ENCODE results near the gene IRAK2.
"Not testable (repeated sequence)": the region's sequence is repeated elsewhere in the genome, so short reads cannot be mapped to it uniquely, and the experiment has no call there.

IRAK2 gene

DNA sequence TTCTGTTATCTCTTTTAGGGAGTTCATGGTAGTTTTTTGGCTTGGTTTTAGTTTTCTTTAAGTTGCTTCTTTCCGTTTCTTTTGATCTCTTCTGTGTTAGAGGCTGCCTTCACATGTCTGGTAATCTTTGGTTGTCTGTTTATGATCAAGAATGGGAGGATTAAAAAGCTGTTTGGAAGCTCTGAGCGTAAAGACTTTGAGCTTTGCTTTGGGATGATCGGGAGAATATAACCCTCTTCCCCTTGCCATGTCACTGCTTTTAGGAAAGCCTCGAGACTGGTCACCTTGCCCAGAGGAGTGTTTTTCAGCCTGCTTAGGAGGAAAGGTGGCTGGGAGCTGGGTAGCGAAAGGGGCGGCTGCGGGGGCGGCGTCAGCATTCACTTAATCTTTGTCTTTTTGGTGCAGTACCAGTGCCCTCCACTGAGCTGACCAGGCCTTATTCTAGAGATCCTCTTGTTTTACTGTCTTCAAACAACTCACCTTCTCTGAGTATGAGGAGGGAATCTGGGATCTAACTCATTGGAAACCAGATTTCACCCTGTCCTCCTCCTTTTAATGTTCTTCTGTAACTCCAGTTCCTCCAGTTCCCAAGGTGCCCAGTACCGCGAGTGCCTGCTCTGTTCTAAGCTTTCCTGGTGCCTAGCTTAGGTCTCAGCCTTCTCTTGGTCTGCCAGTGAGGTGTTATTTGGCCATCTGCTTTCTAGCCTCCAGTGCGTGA lies 99.1 kb downstream of the IRAK2 start:
- peaks cover 66% of the 10 kb centered on the region for H3K36me3 Mint-ChIP-seq (ENCODE audit: insufficient read depth)
- ATAC-seq (replicated peaks; ENCODE audit: extremely low read depth, poor library complexity, severe bottlenecking) = peak; percentile 94
- H3K27ac Mint-ChIP-seq (ENCODE audit: low read depth) = peak overlapping the region; percentile 71
- H3K9me3 Mint-ChIP-seq = no peaks in the 10 kb centered on the region
- no peaks in the 10 kb centered on the region for H3K27me3 Mint-ChIP-seq
- peak overlapping the region; percentile 61 for H3K4me3 Mint-ChIP-seq
- peak; percentile 27 to 37 for DNase-seq (ENCODE audit: low spot score in 2 of 2)
- peaks cover 77% of the 10 kb centered on the region for H3K4me1 Mint-ChIP-seq

DNA sequence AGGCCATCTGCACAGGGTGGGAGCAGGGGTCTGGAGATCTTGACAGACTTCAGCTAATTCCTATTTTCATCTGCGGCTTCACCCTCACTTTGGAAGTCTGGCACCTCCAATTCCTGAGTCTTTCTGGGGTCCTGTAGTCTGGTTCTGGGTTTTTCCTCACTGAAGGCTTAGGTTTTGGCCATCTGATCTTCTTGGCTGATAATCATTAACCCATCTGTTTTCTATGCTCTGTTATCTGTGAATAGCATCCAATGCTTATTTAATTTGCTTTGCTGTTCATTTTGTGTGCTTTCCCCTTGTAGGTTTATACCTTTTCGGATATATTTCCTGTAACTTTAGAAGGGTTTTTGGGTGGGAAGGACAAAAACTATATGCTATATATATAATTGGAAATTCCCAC lies 101.1 kb downstream of the IRAK2 start:
- H3K27ac Mint-ChIP-seq (ENCODE audit: low read depth) = peak overlapping the region; percentile 73
- ATAC-seq (replicated peaks; ENCODE audit: extremely low read depth, poor library complexity, severe bottlenecking) = no peak
- DNase-seq (ENCODE audit: low spot score in 2 of 2) = no peak
- H3K27me3 Mint-ChIP-seq = no peaks in the 10 kb centered on the region
- no peaks in the 10 kb centered on the region for H3K9me3 Mint-ChIP-seq
- peaks cover 73% of the 10 kb centered on the region for H3K36me3 Mint-ChIP-seq (ENCODE audit: insufficient read depth)
- H3K4me3 Mint-ChIP-seq = peak overlapping the region; percentile 44
- peaks cover 64% of the 10 kb centered on the region for H3K4me1 Mint-ChIP-seq

DNA sequence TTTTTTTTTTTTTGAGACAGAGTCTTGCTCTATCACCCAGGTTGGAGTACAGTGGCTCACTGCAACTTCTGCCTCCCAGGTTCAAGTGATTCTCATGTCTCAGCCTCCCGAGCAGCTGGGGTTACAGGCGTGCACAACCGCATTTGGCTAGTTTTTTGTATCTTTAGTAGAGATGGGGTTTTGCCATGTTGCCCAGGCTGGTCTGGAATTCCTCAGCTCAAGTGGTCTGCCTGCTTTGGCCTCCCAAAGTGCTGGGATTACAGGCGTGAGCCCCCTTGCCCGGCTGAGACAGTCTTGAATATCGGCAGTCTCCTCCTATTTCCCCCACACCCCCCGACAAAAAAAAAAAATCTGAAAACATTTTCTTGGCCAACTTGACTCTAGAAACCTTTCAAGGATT lies 102.2 kb downstream of the IRAK2 start:
- peak overlapping the region; percentile 24 for H3K27ac Mint-ChIP-seq (ENCODE audit: low read depth)
- ATAC-seq (replicated peaks; ENCODE audit: extremely low read depth, poor library complexity, severe bottlenecking); H3K4me3 Mint-ChIP-seq; H3K9me3 Mint-ChIP-seq; DNase-seq (ENCODE audit: low spot score in 2 of 2); H3K27me3 Mint-ChIP-seq: not testable (repeated sequence)
- H3K4me1 Mint-ChIP-seq = peaks cover 55% of the 10 kb centered on the region
- H3K36me3 Mint-ChIP-seq (ENCODE audit: insufficient read depth) = peaks cover 72% of the 10 kb centered on the region

DNA sequence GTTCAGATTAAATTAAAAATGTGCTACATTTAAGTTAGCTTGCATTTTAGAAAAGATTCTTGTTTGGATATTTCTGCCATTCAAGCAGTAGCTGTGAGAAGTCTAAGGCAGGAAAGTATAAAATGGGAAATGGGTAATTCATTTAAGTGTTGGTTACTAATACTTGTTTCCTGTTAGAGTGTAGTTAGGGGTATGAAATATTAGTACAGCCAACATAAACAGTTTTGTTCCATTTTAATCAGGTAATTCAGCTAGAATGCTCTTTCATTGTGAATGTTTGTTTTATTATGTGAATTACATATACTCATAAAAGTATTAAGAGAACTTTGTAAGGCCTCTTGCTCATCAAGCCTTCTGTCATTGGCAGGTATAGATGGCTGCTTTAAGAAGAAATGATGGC lies 103.4 kb downstream of the IRAK2 start:
- H3K27ac Mint-ChIP-seq (ENCODE audit: low read depth) = no peak overlapping the region
- ATAC-seq (replicated peaks; ENCODE audit: extremely low read depth, poor library complexity, severe bottlenecking) = no peak
- no peak for DNase-seq (ENCODE audit: low spot score in 2 of 2)

DNA sequence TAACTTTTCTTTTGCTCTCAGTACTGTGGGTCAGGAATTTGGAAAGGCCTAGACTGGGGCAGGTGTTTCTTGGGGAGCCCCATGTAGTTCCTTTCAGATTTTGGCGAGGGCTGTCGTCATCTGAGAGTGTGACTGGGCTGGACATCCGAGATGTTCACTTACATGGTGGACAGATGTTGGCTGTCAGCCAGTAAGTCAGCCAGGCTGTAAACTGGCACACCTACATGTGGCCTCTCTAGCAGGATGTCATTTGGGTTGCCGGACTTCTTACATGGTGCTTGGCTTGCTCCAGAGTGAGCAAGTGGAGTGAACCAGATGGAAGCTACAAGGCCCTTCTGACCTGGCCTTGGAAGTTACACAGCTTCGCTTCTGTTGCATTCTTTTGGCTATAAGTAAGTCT lies 104.2 kb downstream of the IRAK2 start:
- Mint-ChIP-seq H3K27me3 (no peaks in the 10 kb centered on the region), H3K9me3 (no peaks in the 10 kb centered on the region), H3K4me1 (peaks cover 53% of the 10 kb centered on the region), H3K27ac (ENCODE audit: low read depth) (no peak overlapping the region), H3K36me3 (ENCODE audit: insufficient read depth) (peaks cover 62% of the 10 kb centered on the region), H3K4me3 (no peak overlapping the region)
- DNase-seq (ENCODE audit: low spot score in 2 of 2) (no peak), ATAC-seq (replicated peaks; ENCODE audit: extremely low read depth, poor library complexity, severe bottlenecking) (no peak)

More for the DNA sequence above, 103.4 kb downstream of the IRAK2 start:
- no peaks in the 10 kb centered on the region for H3K9me3 Mint-ChIP-seq
- no peak overlapping the region for H3K4me3 Mint-ChIP-seq
- peaks cover 53% of the 10 kb centered on the region for H3K4me1 Mint-ChIP-seq
- H3K36me3 Mint-ChIP-seq (ENCODE audit: insufficient read depth) = peaks cover 67% of the 10 kb centered on the region
- no peaks in the 10 kb centered on the region for H3K27me3 Mint-ChIP-seq

DNA sequence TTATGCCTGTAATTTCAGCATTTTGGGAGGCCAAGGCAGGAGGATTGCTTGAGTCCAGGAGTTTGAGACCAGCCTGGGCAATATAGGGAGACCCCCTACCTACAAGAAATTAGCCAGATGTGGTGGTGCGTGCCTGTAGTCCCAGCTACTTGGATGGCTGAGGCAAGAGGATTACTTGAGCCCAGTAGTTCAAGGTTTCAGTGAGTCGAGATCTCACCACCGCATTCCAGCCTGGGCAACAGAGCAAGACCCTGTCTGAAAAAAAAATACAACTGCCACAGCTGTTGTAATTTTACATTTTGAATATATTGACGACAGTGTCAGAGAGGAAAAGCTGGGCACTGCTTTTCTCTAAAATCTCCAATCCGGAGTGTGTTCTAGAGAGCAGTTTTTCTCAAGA lies 104.7 kb downstream of the IRAK2 start:
- H3K36me3 Mint-ChIP-seq (ENCODE audit: insufficient read depth) = peaks cover 57% of the 10 kb centered on the region

DNA sequence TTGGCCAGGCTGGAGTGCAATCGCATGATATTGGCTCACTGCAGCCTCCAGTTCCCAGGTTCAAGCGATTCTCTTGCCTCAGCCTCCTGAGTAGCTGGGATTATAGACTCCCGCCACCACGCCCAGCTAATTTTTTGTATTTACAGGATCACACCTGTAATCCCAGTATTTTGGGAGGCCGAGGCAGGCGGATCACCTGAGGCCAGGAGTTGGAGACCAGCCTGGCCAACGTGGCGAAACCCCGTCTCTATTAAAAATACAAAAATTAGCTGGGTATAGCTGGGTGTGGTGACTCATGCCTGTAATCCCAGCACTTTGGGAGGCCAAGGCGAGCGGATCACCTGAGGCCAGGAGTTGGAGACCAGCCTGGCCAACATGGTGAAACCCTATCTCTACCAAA lies 107.8 kb downstream of the IRAK2 start:
- not testable (repeated sequence) for DNase-seq (ENCODE audit: low spot score in 2 of 2); ATAC-seq (replicated peaks; ENCODE audit: extremely low read depth, poor library complexity, severe bottlenecking); H3K27me3 Mint-ChIP-seq; H3K9me3 Mint-ChIP-seq
- Mint-ChIP-seq H3K27ac (ENCODE audit: low read depth) (peak overlapping the region; percentile 76), H3K4me1 (peaks cover 47% of the 10 kb centered on the region), H3K4me3 (peak overlapping the region; percentile 27), H3K36me3 (ENCODE audit: insufficient read depth) (peaks cover 59% of the 10 kb centered on the region)

More for the DNA sequence above, 104.7 kb downstream of the IRAK2 start:
- H3K9me3 Mint-ChIP-seq = no peaks in the 10 kb centered on the region
- no peaks in the 10 kb centered on the region for H3K27me3 Mint-ChIP-seq
- DNase-seq (ENCODE audit: low spot score in 2 of 2) (no peak), ATAC-seq (replicated peaks; ENCODE audit: extremely low read depth, poor library complexity, severe bottlenecking) (no peak)
- H3K4me1 Mint-ChIP-seq = peaks cover 53% of the 10 kb centered on the region
- no peak overlapping the region for H3K27ac Mint-ChIP-seq (ENCODE audit: low read depth)
- no peak overlapping the region for H3K4me3 Mint-ChIP-seq

DNA sequence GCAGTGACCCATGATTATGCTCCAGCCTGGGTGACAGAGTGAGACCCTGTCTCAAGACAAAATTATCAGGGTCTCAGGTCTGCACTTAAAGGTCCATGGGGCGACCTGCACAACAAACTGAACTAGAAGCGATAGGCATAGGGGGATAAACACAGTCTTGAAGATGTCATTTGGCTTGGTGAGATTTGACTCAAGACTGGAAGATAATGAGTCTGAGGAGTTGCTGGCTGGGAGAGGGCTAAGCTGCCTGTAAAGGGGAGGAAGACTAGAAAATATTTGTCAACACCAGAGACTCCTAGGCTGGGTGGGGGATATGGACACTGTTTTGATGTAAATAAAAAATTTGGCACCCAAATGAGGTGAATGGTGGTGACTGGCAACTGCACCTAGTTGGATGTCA lies 108.3 kb downstream of the IRAK2 start:
- H3K36me3 Mint-ChIP-seq (ENCODE audit: insufficient read depth) = peaks cover 58% of the 10 kb centered on the region
- peak overlapping the region; percentile 76 for H3K27ac Mint-ChIP-seq (ENCODE audit: low read depth)
- ATAC-seq (replicated peaks; ENCODE audit: extremely low read depth, poor library complexity, severe bottlenecking) (no peak), DNase-seq (ENCODE audit: low spot score in 2 of 2) (no peak)
- H3K4me1 Mint-ChIP-seq = peaks cover 47% of the 10 kb centered on the region
- H3K27me3 Mint-ChIP-seq = no peaks in the 10 kb centered on the region
- peak overlapping the region; percentile 27 for H3K4me3 Mint-ChIP-seq
- H3K9me3 Mint-ChIP-seq = no peaks in the 10 kb centered on the region

DNA sequence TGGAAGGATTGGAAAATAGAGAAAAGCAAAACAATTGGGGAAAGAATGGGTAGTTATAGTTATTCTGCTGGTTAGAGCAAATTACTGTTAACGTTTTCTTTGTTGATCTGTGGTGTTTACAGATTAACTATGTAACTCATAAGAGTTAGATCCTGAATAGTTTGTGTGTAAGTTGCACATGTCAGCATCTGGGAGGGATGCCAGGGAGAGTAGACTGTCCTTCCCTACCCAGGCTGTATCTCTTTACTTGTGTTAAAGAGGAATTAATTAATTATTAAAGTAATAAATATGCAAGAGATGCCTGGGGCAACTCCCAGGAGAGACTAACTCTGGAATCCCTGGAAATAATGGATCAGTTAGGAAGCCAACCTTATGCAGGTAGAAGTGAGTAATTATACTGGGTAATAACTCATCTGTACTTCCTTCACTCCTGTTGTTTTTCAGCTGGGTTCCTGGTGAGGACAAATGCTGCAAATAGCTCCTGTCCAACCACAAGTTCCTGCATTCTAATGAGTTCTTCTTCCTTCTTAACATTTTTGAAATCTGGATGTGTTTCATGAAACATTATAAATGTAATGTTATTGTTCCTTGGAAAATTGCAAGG lies 109.1 kb downstream of the IRAK2 start:
- no peak for DNase-seq (ENCODE audit: low spot score in 2 of 2)
- peaks cover 60% of the 10 kb centered on the region for H3K36me3 Mint-ChIP-seq (ENCODE audit: insufficient read depth)
- peaks cover 45% of the 10 kb centered on the region for H3K4me1 Mint-ChIP-seq
- peak overlapping the region; percentile 27 for H3K4me3 Mint-ChIP-seq
- H3K27ac Mint-ChIP-seq (ENCODE audit: low read depth) = peak overlapping the region; percentile 76
- no peaks in the 10 kb centered on the region for H3K9me3 Mint-ChIP-seq
- H3K27me3 Mint-ChIP-seq = no peaks in the 10 kb centered on the region
- ATAC-seq (replicated peaks; ENCODE audit: extremely low read depth, poor library complexity, severe bottlenecking) = no peak

DNA sequence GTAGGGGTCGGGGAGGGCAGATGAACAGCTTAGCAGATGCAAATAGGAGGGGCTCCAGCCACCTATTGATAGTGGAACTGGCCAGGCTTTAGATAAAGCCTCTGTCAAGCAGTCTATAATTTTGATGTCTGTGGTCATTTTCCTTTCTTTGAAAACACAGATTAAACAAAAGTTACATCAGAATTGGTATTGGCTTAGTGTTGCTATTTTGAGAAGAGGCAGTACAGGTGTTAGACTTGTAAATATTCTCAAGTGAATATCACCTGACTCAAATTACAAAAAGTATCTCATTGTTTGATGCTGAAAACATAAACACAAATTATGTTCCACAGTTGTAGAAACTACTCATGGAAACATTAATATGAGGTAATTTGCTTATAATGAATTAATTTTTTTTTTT lies 109.9 kb downstream of the IRAK2 start:
- Mint-ChIP-seq H3K4me3 (no peak overlapping the region), H3K36me3 (ENCODE audit: insufficient read depth) (peaks cover 59% of the 10 kb centered on the region), H3K27ac (ENCODE audit: low read depth) (no peak overlapping the region), H3K4me1 (peaks cover 40% of the 10 kb centered on the region), H3K9me3 (no peaks in the 10 kb centered on the region), H3K27me3 (no peaks in the 10 kb centered on the region)
- DNase-seq (ENCODE audit: low spot score in 2 of 2) = no peak
- ATAC-seq (replicated peaks; ENCODE audit: extremely low read depth, poor library complexity, severe bottlenecking) = no peak

DNA sequence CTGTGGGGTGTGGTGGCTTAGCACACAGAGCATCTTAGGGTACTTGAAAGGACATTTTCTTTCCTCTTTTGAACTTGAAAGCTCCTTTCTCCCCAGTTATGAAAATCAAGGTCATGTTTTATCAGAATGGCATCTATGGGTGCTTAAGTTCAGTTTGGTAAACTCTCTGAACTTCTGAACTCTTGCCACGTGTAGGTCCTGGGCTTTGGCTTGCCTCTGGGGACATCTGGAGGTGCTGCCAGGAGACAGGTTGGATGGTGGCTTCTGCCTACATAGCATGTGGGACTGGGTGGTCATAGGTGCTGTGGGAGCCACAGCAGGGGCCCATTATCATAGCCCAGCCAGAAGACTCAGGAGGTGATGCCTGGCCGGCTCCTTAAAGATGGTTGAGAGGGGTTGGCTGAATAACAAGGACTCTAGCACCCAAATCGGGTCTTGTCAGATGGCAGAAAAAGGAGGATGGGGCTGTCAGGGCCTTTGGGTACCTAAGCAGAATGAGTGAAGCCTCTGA lies 112.5 kb downstream of the IRAK2 start:
- peaks cover 49% of the 10 kb centered on the region for H3K36me3 Mint-ChIP-seq (ENCODE audit: insufficient read depth)
- no peaks in the 10 kb centered on the region for H3K27me3 Mint-ChIP-seq
- no peak for ATAC-seq (replicated peaks; ENCODE audit: extremely low read depth, poor library complexity, severe bottlenecking)
- H3K4me1 Mint-ChIP-seq = peaks cover 40% of the 10 kb centered on the region
- H3K9me3 Mint-ChIP-seq = no peaks in the 10 kb centered on the region
- DNase-seq (ENCODE audit: low spot score in 2 of 2) = no peak
- H3K27ac Mint-ChIP-seq (ENCODE audit: low read depth) = peak overlapping the region; percentile 76
- no peak overlapping the region for H3K4me3 Mint-ChIP-seq

DNA sequence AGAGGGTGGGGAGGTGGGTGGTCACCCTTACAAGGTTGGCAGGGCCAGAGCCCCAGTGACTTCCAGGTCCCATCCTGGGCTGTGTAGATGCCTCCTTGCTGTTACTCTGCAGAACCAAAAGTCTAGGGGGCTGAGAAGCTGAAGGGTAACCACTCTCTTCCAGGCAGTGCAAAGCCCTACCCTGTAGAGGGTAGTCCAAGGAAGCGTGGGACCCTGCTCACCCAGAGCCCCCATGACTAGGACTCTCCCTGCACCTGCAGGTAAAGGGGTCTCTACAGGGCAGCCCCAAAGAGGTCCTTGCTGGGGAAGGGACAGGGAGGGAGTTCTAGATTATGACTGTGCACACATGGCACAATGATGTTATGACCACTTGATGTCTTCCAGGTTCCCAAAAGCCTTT lies 113.8 kb downstream of the IRAK2 start:
- H3K27me3 Mint-ChIP-seq = no peaks in the 10 kb centered on the region
- H3K9me3 Mint-ChIP-seq = no peaks in the 10 kb centered on the region
- no peak for ATAC-seq (replicated peaks; ENCODE audit: extremely low read depth, poor library complexity, severe bottlenecking)
- DNase-seq (ENCODE audit: low spot score in 2 of 2) = no peak
- H3K36me3 Mint-ChIP-seq (ENCODE audit: insufficient read depth) = peaks cover 48% of the 10 kb centered on the region
- H3K4me1 Mint-ChIP-seq = peaks cover 30% of the 10 kb centered on the region
- H3K27ac Mint-ChIP-seq (ENCODE audit: low read depth) = no peak overlapping the region
- no peak overlapping the region for H3K4me3 Mint-ChIP-seq

Measured in central memory CD8-positive, alpha-beta T cell (primary cell).